GM23338 (cell line): ENCODE measurements around the gene ZGPAT. TPM values are rescaled to one million over a fixed set of nuclear protein-coding genes. Genes with fewer than 3 reads are reported as not detected.

Experiments used
- ATAC-seq: fragments of 200-7000 bp; cut with Tn5 transposase; 3 replicates; pipeline ENCODE4 v1.9.1; 2020
- DNase-seq: peaks from one replicate; pipeline ENCODE4 v3.0.0-alpha.2; 2015; ENCODE audit warnings: low spot score
- H2AFZ ChIP-seq: fragments of 200-600 bp; sonication (generic); 2 replicates; pipeline ENCODE4 v1.8.0; 2016; ENCODE audit warnings: antibody characterized with exemption, mild to moderate bottlenecking, moderate library complexity
- H3F3A ChIP-seq: fragments of 200-600 bp; sonication (generic); replicated peaks from 2 replicates; pipeline ENCODE4 v1.8.0; 2017; ENCODE audit warnings: antibody characterized with exemption, mixed run types, low read depth
- H3K27ac ChIP-seq: fragments of 200-600 bp; sonication (generic); 2 replicates; pipeline ENCODE4 v1.6.1; 2016; ENCODE audit warnings: low read depth
- H3K27me3 ChIP-seq: fragments of 200-600 bp; sonication (generic); 2 replicates; pipeline ENCODE4 v1.8.0; 2016; ENCODE audit warnings: mild to moderate bottlenecking, mixed run types, moderate library complexity; ENCODE audit not compliant: insufficient read depth
- H3K36me3 ChIP-seq: fragments of 200-600 bp; sonication (generic); 2 replicates; pipeline ENCODE4 v1.8.0; 2016; ENCODE audit warnings: mild to moderate bottlenecking; ENCODE audit not compliant: insufficient read depth
- H3K4me1 ChIP-seq: fragments of 200-600 bp; sonication (generic); 2 replicates; pipeline ENCODE4 v1.8.0; 2016; ENCODE audit warnings: mild to moderate bottlenecking, moderate library complexity; ENCODE audit not compliant: insufficient read depth
- H3K4me2 ChIP-seq: fragments of 200-600 bp; sonication (generic); 2 replicates; pipeline ENCODE4 v1.7.1; 2017; ENCODE audit warnings: mixed run types
- H3K4me3 ChIP-seq: fragments of 200-600 bp; sonication (generic); 2 replicates; pipeline ENCODE4 v1.6.1; 2016; ENCODE audit warnings: mixed run types
- H3K79me2 ChIP-seq: fragments of 200-600 bp; sonication (generic); replicated peaks from 2 replicates; pipeline ENCODE4 v1.8.0; 2017; ENCODE audit warnings: mild to moderate bottlenecking; ENCODE audit not compliant: insufficient read depth
- H3K9me2 ChIP-seq: fragments of 200-600 bp; sonication (generic); 2 replicates; pipeline ENCODE4 v1.8.0; 2017; ENCODE audit not compliant: insufficient read depth
- H4K20me1 ChIP-seq: fragments of 200-600 bp; sonication (generic); replicated peaks from 2 replicates; pipeline ENCODE4 v1.8.0; 2017; ENCODE audit warnings: mild to moderate bottlenecking; ENCODE audit not compliant: insufficient read depth
- H3K27ac Mint-ChIP-seq: 2 replicates; pipeline ENCODE4 v1.8.0; 2020; ENCODE audit warnings: inconsistent platforms, mild to moderate bottlenecking, moderate library complexity, mixed read lengths
- H3K27me3 Mint-ChIP-seq: 3 replicates; pipeline ENCODE4 v1.8.0; 2022; ENCODE audit warnings: low read depth, mild to moderate bottlenecking, moderate library complexity, mixed read lengths, inconsistent platforms; ENCODE audit not compliant: insufficient read depth, poor library complexity
- H3K36me3 Mint-ChIP-seq: 3 replicates; pipeline ENCODE4 v1.8.0; 2021; ENCODE audit warnings: low read depth, mild to moderate bottlenecking, inconsistent platforms, moderate library complexity, mixed read lengths
- H3K4me1 Mint-ChIP-seq: 3 replicates; pipeline ENCODE4 v1.8.0; 2020; ENCODE audit warnings: mild to moderate bottlenecking, inconsistent platforms, mixed read lengths
- H3K4me3 Mint-ChIP-seq: 3 replicates; pipeline ENCODE4 v1.8.0; 2021; ENCODE audit warnings: moderate library complexity, mild to moderate bottlenecking, inconsistent platforms, mixed read lengths
- H3K9me3 Mint-ChIP-seq: 3 replicates; pipeline ENCODE4 v1.8.0; 2020; ENCODE audit warnings: moderate library complexity, mild to moderate bottlenecking, inconsistent platforms, mixed read lengths
- CREB1 ChIP-seq: fragments of 250-450 bp; sonication (Bioruptor Pico); IDR thresholded peaks from 2 replicates; pipeline ENCODE4 v1.5.0; 2020; ENCODE audit warnings: low read depth, mild to moderate bottlenecking, moderate library complexity
- ETS1 ChIP-seq: IDR thresholded peaks from 2 replicates; pipeline ENCODE4 v1.6.1; 2016; ENCODE audit warnings: antibody characterized with exemption
- EZH2 ChIP-seq: fragments of 200-600 bp; sonication (generic); IDR thresholded peaks from one replicate; pipeline ENCODE4 v1.8.0; 2017; ENCODE audit warnings: antibody characterized with exemption, mild to moderate bottlenecking, low read depth; ENCODE audit not compliant: unreplicated experiment
- JUNB ChIP-seq: IDR thresholded peaks from one replicate; pipeline ENCODE4 v1.6.1; 2016; ENCODE audit warnings: antibody characterized with exemption; ENCODE audit not compliant: unreplicated experiment
- NANOG ChIP-seq: IDR thresholded peaks from 2 replicates; pipeline ENCODE4 v1.6.1; 2016; ENCODE audit warnings: antibody characterized with exemption, borderline replicate concordance
- POLR2AphosphoS5 ChIP-seq: IDR thresholded peaks from 2 replicates; pipeline ENCODE4 v1.6.1; 2016; ENCODE audit warnings: antibody characterized with exemption, low read depth
- STAT1 ChIP-seq: IDR thresholded peaks from one replicate; pipeline ENCODE4 v1.6.1; 2016; ENCODE audit warnings: antibody characterized with exemption; ENCODE audit not compliant: unreplicated experiment
- ZNF114 ChIP-seq: fragments of 250-450 bp; sonication (Bioruptor Pico); IDR thresholded peaks from 2 replicates; pipeline ENCODE4 v1.5.0; 2020; ENCODE audit warnings: mild to moderate bottlenecking, moderate library complexity
- ZNF331 ChIP-seq: fragments of 250-450 bp; sonication (Bioruptor Pico); IDR thresholded peaks from 2 replicates; pipeline ENCODE4 v1.5.0; 2020; ENCODE audit warnings: low read depth, mild to moderate bottlenecking, moderate library complexity
- polyA plus RNA-seq: library from polyadenylated mRNA; unstranded; fragments of >200 nt; fragmentation: Nextera tagmentation; extraction: Ambion mirVana; gene quantifications from 2 replicates; pipeline ENCODE4 v1.2.1, GENCODE V29; 2016
- total RNA-seq: library from RNA; depleted of rRNA; stranded (reverse); fragments of >200 nt; shearing (Covaris generic); gene quantifications from 2 replicates; pipeline ENCODE4 v1.2.3, GENCODE V29; 2014
- TF ChIP-seq, protein P1 (sequence below), 2 experiments: fragments of 200-600 bp in 1 of 2; sonication (generic) in 1 of 2; conservative IDR thresholded peaks; 2 replicates each; pipeline versions ENCODE4 v1.5.1 to v1.6.1; 2016 to 2017; ENCODE audit warnings: antibody characterized with exemption in 2 of 2, low read depth in 2 of 2, mild to moderate bottlenecking in 2 of 2, moderate library complexity in 1 of 2
- TF ChIP-seq, protein P2 (sequence below): IDR thresholded peaks from one replicate; pipeline ENCODE4 v1.6.1; 2018; ENCODE audit warnings: antibody characterized with exemption; ENCODE audit not compliant: unreplicated experiment

The ZGPAT gene
- total and polyA plus RNA-seq, 2 experiments from 2014 or later = 25.0 to 39.2 TPM

DNA sequence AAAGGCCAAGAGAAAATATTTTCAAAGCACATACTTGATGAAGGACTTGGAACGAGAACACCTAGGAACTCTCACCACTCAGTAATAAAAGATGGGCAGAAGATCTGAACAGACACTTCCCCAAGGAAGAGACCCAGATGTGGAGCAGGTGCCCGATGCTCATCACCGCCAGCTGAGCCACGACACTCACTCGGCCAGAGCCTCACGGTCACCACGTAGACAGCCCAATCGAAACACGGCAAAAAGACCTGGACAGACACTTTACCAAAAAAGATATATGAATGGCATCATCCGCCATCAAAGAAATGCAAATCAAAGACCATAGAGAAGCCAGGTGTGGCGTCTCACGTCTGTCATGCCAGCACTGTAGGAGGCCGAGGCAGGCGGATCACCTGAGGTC, 73.3 kb downstream of the ZGPAT start (continued):
- TF ChIP-seq, protein P1, sequence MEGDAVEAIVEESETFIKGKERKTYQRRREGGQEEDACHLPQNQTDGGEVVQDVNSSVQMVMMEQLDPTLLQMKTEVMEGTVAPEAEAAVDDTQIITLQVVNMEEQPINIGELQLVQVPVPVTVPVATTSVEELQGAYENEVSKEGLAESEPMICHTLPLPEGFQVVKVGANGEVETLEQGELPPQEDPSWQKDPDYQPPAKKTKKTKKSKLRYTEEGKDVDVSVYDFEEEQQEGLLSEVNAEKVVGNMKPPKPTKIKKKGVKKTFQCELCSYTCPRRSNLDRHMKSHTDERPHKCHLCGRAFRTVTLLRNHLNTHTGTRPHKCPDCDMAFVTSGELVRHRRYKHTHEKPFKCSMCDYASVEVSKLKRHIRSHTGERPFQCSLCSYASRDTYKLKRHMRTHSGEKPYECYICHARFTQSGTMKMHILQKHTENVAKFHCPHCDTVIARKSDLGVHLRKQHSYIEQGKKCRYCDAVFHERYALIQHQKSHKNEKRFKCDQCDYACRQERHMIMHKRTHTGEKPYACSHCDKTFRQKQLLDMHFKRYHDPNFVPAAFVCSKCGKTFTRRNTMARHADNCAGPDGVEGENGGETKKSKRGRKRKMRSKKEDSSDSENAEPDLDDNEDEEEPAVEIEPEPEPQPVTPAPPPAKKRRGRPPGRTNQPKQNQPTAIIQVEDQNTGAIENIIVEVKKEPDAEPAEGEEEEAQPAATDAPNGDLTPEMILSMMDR (conservative IDR thresholded peaks at IDR 0.05; ENCODE audit: low read depth in 2 of 2) = no peak
- no peak for TF ChIP-seq JUNB
- TF ChIP-seq ETS1 = no peak
- no peak for TF ChIP-seq EZH2

- no peaks in the 10 kb centered on the region for H3K9me2 ChIP-seq
- no peak overlapping the region for H2AFZ ChIP-seq
- Mint-ChIP-seq H3K4me1 (no peaks in the 10 kb centered on the region; the same call in 1 of the 3 replicates), H3K36me3 (no peaks in the 10 kb centered on the region; the same call in 2 of the 3 replicates), H3K4me3 (no peak overlapping the region), H3K27ac (no peak overlapping the region), H3K9me3 (no peaks in the 10 kb centered on the region; the same call in 2 of the 3 replicates), H3K27me3 (peaks cover 7% of the 10 kb centered on the region)
- no peak overlapping the region for H3K4me2 ChIP-seq
- no peaks in the 10 kb centered on the region for H3K27me3 ChIP-seq
- H3K4me3 ChIP-seq = no peak overlapping the region
- no peaks in the 10 kb centered on the region for H3K36me3 ChIP-seq
- peaks cover 11% of the 10 kb centered on the region for H4K20me1 ChIP-seq
- TF ChIP-seq STAT1 = no peak
- TF ChIP-seq, protein P1 (conservative IDR thresholded peaks at IDR 0.05; ENCODE audit: low read depth in 2 of 2) = peak in 1 of 2 experiments; percentile 24; a peak in 1 of 4 replicates
- DNase-seq (peak; percentile 48), ATAC-seq (peak; percentile 39)
- H3K27ac ChIP-seq = no peak overlapping the region
- H3F3A ChIP-seq = peaks cover 23% of the 10 kb centered on the region
- H3K79me2 ChIP-seq = peaks cover 15% of the 10 kb centered on the region
- no peaks in the 10 kb centered on the region for H3K4me1 ChIP-seq
These were observed 74.2 kb downstream of the ZGPAT start for GRCh38 chr20:63782051-63782471.

GRCh38 chr20:63782521-63782971, 74.7 kb downstream of the ZGPAT start:
- H3K27ac ChIP-seq = no peak overlapping the region
- H3K27me3 ChIP-seq = no peaks in the 10 kb centered on the region
- H3K9me3 Mint-ChIP-seq = no peaks in the 10 kb centered on the region; the same call in 2 of the 3 replicates
- H3K27ac Mint-ChIP-seq = no peak overlapping the region
- H4K20me1 ChIP-seq = peaks cover 11% of the 10 kb centered on the region
- no peak overlapping the region for H3K4me2 ChIP-seq
- ATAC-seq (no peak), DNase-seq (no peak)
- H3F3A ChIP-seq = peaks cover 18% of the 10 kb centered on the region
- H3K4me3 ChIP-seq = no peak overlapping the region
- H3K9me2 ChIP-seq = no peaks in the 10 kb centered on the region
- peaks cover 5% of the 10 kb centered on the region for H3K27me3 Mint-ChIP-seq
- no peak overlapping the region for H3K4me3 Mint-ChIP-seq
- H3K36me3 Mint-ChIP-seq = no peaks in the 10 kb centered on the region; the same call in 2 of the 3 replicates
- no peaks in the 10 kb centered on the region; the same call in 1 of the 3 replicates for H3K4me1 Mint-ChIP-seq
- no peaks in the 10 kb centered on the region for H3K4me1 ChIP-seq
- no peaks in the 10 kb centered on the region for H3K36me3 ChIP-seq
- H2AFZ ChIP-seq = no peak overlapping the region
- peaks cover 10% of the 10 kb centered on the region for H3K79me2 ChIP-seq
- TF ChIP-seq, protein P2, sequence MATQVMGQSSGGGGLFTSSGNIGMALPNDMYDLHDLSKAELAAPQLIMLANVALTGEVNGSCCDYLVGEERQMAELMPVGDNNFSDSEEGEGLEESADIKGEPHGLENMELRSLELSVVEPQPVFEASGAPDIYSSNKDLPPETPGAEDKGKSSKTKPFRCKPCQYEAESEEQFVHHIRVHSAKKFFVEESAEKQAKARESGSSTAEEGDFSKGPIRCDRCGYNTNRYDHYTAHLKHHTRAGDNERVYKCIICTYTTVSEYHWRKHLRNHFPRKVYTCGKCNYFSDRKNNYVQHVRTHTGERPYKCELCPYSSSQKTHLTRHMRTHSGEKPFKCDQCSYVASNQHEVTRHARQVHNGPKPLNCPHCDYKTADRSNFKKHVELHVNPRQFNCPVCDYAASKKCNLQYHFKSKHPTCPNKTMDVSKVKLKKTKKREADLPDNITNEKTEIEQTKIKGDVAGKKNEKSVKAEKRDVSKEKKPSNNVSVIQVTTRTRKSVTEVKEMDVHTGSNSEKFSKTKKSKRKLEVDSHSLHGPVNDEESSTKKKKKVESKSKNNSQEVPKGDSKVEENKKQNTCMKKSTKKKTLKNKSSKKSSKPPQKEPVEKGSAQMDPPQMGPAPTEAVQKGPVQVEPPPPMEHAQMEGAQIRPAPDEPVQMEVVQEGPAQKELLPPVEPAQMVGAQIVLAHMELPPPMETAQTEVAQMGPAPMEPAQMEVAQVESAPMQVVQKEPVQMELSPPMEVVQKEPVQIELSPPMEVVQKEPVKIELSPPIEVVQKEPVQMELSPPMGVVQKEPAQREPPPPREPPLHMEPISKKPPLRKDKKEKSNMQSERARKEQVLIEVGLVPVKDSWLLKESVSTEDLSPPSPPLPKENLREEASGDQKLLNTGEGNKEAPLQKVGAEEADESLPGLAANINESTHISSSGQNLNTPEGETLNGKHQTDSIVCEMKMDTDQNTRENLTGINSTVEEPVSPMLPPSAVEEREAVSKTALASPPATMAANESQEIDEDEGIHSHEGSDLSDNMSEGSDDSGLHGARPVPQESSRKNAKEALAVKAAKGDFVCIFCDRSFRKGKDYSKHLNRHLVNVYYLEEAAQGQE = no peak
- TF ChIP-seq STAT1 (no peak), CREB1 (CRISPR knock-in tag) (no peak), EZH2 (no peak), ZNF331 (no peak), POLR2AphosphoS5 (no peak), JUNB (no peak), NANOG (no peak), ZNF114 (CRISPR knock-in tag) (no peak)
- TF ChIP-seq, protein P1 (conservative IDR thresholded peaks at IDR 0.05; ENCODE audit: low read depth in 2 of 2) = no peak
